ENCODE data around the gene SMYD3. TPM values are rescaled to one million over a fixed set of nuclear protein-coding genes. Genes with fewer than 3 reads are reported as not detected.

Gene SMYD3
- total RNA-seq, 4 donors from 2014 or later = 7.6 to 26.3 (median 13.4) TPM

GRCh38 chr1:246477634-246478033 is 29.4 kb downstream of the SMYD3 start:
- DNase-seq (ENCODE audit: low spot score) = no peak
- no peak for TF ChIP-seq CTCF (IDR thresholded peaks at IDR 0.05)
- no peak for ATAC-seq (ENCODE audit: low FRiP score)

GRCh38 chr1:246476771-246477170 is 30.3 kb downstream of the SMYD3 start:
- no peak for TF ChIP-seq CTCF (IDR thresholded peaks at IDR 0.05)
- ATAC-seq (ENCODE audit: low FRiP score) = no peak
- no peak for DNase-seq (ENCODE audit: low spot score)

GRCh38 chr1:246471688-246472087 is 35.4 kb downstream of the SMYD3 start:
- no peak for TF ChIP-seq CTCF (IDR thresholded peaks at IDR 0.05)
- ATAC-seq (ENCODE audit: low FRiP score) = no peak
- DNase-seq (ENCODE audit: low spot score) = no peak

GRCh38 chr1:246470585-246470984 is 36.5 kb downstream of the SMYD3 start:
- ATAC-seq (ENCODE audit: low FRiP score) (no peak), DNase-seq (ENCODE audit: low spot score) (no peak)
- no peak for TF ChIP-seq CTCF (IDR thresholded peaks at IDR 0.05)

DNA sequence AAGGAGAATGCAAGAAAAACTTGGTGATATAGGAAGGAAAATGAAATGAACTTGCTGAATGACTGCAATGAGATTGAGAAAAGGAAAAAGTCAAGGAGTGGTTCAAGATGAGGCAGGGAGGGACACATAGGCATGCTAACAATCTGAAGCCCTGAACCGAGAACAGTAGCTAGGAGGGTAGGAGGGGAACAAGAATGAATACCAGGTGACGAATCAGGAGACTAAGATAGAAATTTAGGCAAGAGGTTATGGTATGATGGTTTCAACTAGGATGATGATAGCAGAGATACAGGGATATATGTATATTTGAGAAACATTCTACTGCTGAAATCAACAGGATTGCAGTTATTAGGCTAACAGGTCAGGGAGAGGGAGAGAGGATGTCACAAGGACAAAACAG is 44.1 kb downstream of the SMYD3 start:
- DNase-seq (ENCODE audit: low spot score) (no peak), ATAC-seq (ENCODE audit: low FRiP score) (no peak)
- TF ChIP-seq CTCF (IDR thresholded peaks at IDR 0.05) = no peak

GRCh38 chr1:246460406-246460805 is 46.7 kb downstream of the SMYD3 start:
- DNase-seq (ENCODE audit: low spot score) (no peak), ATAC-seq (ENCODE audit: low FRiP score) (no peak)
- no peak for TF ChIP-seq CTCF (IDR thresholded peaks at IDR 0.05)

- DNase-seq (ENCODE audit: low spot score) = no peak
- no peak for TF ChIP-seq CTCF (IDR thresholded peaks at IDR 0.05)
- ATAC-seq (ENCODE audit: low FRiP score) = no peak
Observed at GRCh38 chr1:246459221-246459620, 47.9 kb downstream of the SMYD3 start.

Data from omental fat pad (tissue), 4 donors.